ENCODE data around the gene KRT26. TPM values are rescaled to one million over a fixed set of nuclear protein-coding genes. Genes with fewer than 3 reads are reported as not detected.

KRT26 gene
- total and polyA plus RNA-seq, 2 of the 13 experiments (the other 11 are each of a cell fraction or from before 2014, with no cell fraction given) = not detected

DNA sequence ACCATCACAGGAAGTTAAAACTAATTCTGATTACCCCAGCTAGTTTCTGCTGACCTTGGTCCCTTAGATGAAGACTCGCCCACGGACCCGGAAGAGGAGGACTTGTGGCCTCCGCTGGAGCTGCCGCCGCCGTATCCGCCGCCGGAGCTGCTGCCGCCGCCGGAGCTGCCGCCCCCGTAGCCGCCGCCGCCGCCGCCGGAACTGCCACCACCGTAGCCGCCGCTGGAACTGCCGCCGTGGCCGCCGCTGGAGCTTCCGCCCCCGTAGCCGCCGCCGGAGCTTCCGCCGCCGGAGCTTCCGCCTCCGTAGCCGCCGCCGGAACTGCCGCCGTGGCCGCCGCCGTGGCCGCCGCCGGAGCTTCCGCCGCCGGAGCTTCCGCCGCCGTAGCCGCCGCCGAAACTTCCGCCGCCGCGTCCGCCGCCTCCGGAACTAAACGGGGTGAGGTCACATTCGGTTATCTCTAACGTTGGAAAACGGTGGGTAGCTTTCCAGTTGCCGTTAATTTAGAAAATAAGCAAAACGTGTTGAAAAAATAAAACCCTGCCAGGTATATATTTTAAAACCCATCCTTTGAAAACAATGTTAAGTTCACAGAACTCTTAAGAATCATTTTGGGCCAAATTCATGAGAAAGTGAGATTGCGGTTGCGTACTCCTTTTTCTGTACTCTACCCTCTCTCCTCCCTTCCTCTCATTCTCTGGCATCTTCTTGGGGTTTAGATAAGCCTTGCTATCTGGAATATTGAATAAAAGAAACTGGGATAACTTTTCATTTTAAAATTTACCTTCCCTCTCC, 46.9 kb upstream of the KRT26 start (continued):
- TF ChIP-seq STAT5B (CRISPR knock-in tag; IDR thresholded peaks at IDR 0.05) (no peak), KDM5B (CRISPR knock-in tag; IDR thresholded peaks at IDR 0.05; ENCODE audit: borderline replicate concordance) (peak; percentile 46; the same call in 1 of the 2 replicates), JARID2 (CRISPR knock-in tag; IDR thresholded peaks at IDR 0.05; ENCODE audit: insufficient replicate concordance) (no peak), SPEN (CRISPR knock-in tag; IDR thresholded peaks at IDR 0.05; ENCODE audit: low read depth) (peak; percentile 63; the same call in 1 of the 2 replicates), ZNF644 (CRISPR knock-in tag; IDR thresholded peaks at IDR 0.05; ENCODE audit: low read depth) (no peak), ZNF451 (CRISPR knock-in tag; IDR thresholded peaks at IDR 0.05) (peak; percentile 75; the same call in 1 of the 2 replicates), RELA (CRISPR knock-in tag; IDR thresholded peaks at IDR 0.05) (peak; percentile 66; the same call in 1 of the 2 replicates), TMF1 (CRISPR knock-in tag; IDR thresholded peaks at IDR 0.05; ENCODE audit: low read depth) (peak; percentile 41; the same call in 1 of the 2 replicates), GATA4 (IDR thresholded peaks at IDR 0.05; ENCODE audit: borderline replicate concordance, low read depth) (0 out of 2 replicates have a peak, but pooled peaks have one; percentile 35), HNF4G (IDR thresholded peaks at IDR 0.05; ENCODE audit: borderline replicate concordance, low read depth, low read length) (0 out of 2 replicates have a peak, but pooled peaks have one; percentile 9), HNF4G (CRISPR knock-in tag; IDR thresholded peaks at IDR 0.05; ENCODE audit: borderline replicate concordance, low read depth) (no peak), TCF7L2 (IDR thresholded peaks at IDR 0.05; ENCODE audit: low read depth, low read length) (no peak), ZMAT3 (CRISPR knock-in tag; conservative IDR thresholded peaks at IDR 0.05) (0 out of 2 replicates have a peak, but pooled peaks have one; percentile 50), PAF1 (CRISPR knock-in tag; IDR thresholded peaks at IDR 0.05) (no peak), ZIK1 (CRISPR knock-in tag; IDR thresholded peaks at IDR 0.05; ENCODE audit: borderline replicate concordance, low read depth) (0 out of 2 replicates have a peak, but pooled peaks have one; percentile 57), ZNF296 (CRISPR knock-in tag; conservative IDR thresholded peaks at IDR 0.05) (no peak), ETV6 (CRISPR knock-in tag; conservative IDR thresholded peaks at IDR 0.05) (0 out of 2 replicates have a peak, but pooled peaks have one; percentile 34), ZNF574 (CRISPR knock-in tag; IDR thresholded peaks at IDR 0.05) (peak; percentile 91), EP300 (IDR thresholded peaks at IDR 0.05; ENCODE audit: low read depth in 2 of 2, low read length in 2 of 2) (no peak), EP300 (CRISPR knock-in tag; IDR thresholded peaks at IDR 0.05; ENCODE audit: borderline replicate concordance) (no peak)
- TF ChIP-seq, protein P1, sequence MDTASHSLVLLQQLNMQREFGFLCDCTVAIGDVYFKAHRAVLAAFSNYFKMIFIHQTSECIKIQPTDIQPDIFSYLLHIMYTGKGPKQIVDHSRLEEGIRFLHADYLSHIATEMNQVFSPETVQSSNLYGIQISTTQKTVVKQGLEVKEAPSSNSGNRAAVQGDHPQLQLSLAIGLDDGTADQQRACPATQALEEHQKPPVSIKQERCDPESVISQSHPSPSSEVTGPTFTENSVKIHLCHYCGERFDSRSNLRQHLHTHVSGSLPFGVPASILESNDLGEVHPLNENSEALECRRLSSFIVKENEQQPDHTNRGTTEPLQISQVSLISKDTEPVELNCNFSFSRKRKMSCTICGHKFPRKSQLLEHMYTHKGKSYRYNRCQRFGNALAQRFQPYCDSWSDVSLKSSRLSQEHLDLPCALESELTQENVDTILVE (CRISPR knock-in tag; IDR thresholded peaks at IDR 0.05) = peak; percentile 96
- TF ChIP-seq, protein P2, sequence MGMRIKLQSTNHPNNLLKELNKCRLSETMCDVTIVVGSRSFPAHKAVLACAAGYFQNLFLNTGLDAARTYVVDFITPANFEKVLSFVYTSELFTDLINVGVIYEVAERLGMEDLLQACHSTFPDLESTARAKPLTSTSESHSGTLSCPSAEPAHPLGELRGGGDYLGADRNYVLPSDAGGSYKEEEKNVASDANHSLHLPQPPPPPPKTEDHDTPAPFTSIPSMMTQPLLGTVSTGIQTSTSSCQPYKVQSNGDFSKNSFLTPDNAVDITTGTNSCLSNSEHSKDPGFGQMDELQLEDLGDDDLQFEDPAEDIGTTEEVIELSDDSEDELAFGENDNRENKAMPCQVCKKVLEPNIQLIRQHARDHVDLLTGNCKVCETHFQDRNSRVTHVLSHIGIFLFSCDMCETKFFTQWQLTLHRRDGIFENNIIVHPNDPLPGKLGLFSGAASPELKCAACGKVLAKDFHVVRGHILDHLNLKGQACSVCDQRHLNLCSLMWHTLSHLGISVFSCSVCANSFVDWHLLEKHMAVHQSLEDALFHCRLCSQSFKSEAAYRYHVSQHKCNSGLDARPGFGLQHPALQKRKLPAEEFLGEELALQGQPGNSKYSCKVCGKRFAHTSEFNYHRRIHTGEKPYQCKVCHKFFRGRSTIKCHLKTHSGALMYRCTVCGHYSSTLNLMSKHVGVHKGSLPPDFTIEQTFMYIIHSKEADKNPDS (CRISPR knock-in tag; IDR thresholded peaks at IDR 0.05) = no peak
- TF ChIP-seq, protein P3, sequence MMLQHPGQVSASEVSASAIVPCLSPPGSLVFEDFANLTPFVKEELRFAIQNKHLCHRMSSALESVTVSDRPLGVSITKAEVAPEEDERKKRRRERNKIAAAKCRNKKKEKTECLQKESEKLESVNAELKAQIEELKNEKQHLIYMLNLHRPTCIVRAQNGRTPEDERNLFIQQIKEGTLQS (CRISPR knock-in tag; IDR thresholded peaks at IDR 0.05) = 0 out of 2 replicates have a peak, but pooled peaks have one; percentile 27
